ENCODE measurements around the gene CCDC13.

- no peak for TF ChIP-seq TARDBP (IDR thresholded peaks at IDR 0.05)
- TF ChIP-seq SUZ12 (IDR thresholded peaks at IDR 0.05), result no peak
- no peak for TF ChIP-seq CTBP1 (IDR thresholded peaks at IDR 0.05; ENCODE audit: borderline replicate concordance)
- no peak for TF ChIP-seq FOXA1 (IDR thresholded peaks at IDR 0.05)
- TF ChIP-seq ARNT (IDR thresholded peaks at IDR 0.05), result no peak
- TF ChIP-seq ZNF384 (IDR thresholded peaks at IDR 0.05), result no peak
- TF ChIP-seq LEF1 (IDR thresholded peaks at IDR 0.05; ENCODE audit: borderline replicate concordance), result no peak
- TF ChIP-seq FOXK2 (IDR thresholded peaks at IDR 0.05), result no peak
- no peak for TF ChIP-seq SP1 (IDR thresholded peaks at IDR 0.05)
- TF ChIP-seq NFRKB (IDR thresholded peaks at IDR 0.05), result no peak
- TF ChIP-seq FOXM1 (IDR thresholded peaks at IDR 0.05; ENCODE audit: borderline replicate concordance), result no peak
Measured at GRCh38 chr3:42778644-42779043, 5.6 kb upstream of the CCDC13 start.
